SK-N-SH (cell line): Measurements from ENCODE around the gene DENND2C. TPM values are rescaled to one million over a fixed set of nuclear protein-coding genes. Genes with fewer than 3 reads are reported as not detected.

Experiments used
- CTCF ChIA-PET: fragments of 300-600, 350-600 bp; formaldehyde crosslinking; extraction: SDS; loops from one replicate; lab custom pipeline; 2021; lab: Yijun Ruan, JAX
- POLR2A ChIA-PET: fragments of 350-600 bp; sonication (Branson Sonifier 250); formaldehyde crosslinking; extraction: SDS; loops from one replicate; lab custom pipeline; 2020; ENCODE audit warnings: antibody characterized with exemption, inconsistent platforms; lab: Yijun Ruan, JAX
- DNase-seq: peaks from one replicate; pipeline ENCODE4 v3.0.0; 2012
- H2AFZ ChIP-seq: fragments of 200-600 bp; sonication (generic); 2 replicates; pipeline ENCODE4 v1.8.1; 2016; ENCODE audit warnings: antibody characterized with exemption, mild to moderate bottlenecking, low read depth
- H3F3A ChIP-seq: fragments of 200-600 bp; sonication (generic); replicated peaks from 2 replicates; pipeline ENCODE3; 2016; ENCODE audit warnings: antibody characterized with exemption, mild to moderate bottlenecking; ENCODE audit not compliant: insufficient read depth
- H3K27ac ChIP-seq, 2 experiments: fragments of 200-500 bp in 1 of 2; fragments of 200-600 bp in 1 of 2; sonication (Bioruptor generic) in 1 of 2; sonication (generic), shearing (Covaris generic) in 1 of 2; 2 replicates each; pipeline versions ENCODE4 v1.5.1 to v1.6.1; 2014 to 2016; ENCODE audit warnings: low read depth in 2 of 2, inconsistent platforms in 1 of 2, low read length in 1 of 2, mild to moderate bottlenecking in 1 of 2, mixed read lengths in 1 of 2
- H3K27me3 ChIP-seq: fragments of 200-600 bp; sonication (generic), shearing (Covaris generic); 2 replicates; pipeline ENCODE4 v1.6.1; 2016; ENCODE audit warnings: mixed run types; ENCODE audit not compliant: insufficient read depth
- H3K36me3 ChIP-seq, 2 experiments: fragments of 200-500 bp in 1 of 2; fragments of 200-600 bp in 1 of 2; sonication (Bioruptor generic) in 1 of 2; sonication (generic) in 1 of 2; replicated peaks in 1 of 2; 2 replicates each; pipeline versions ENCODE3 to v1.5.1; 2014 to 2016; ENCODE audit warnings: low read length in 1 of 2, mild to moderate bottlenecking in 1 of 2; ENCODE audit not compliant: insufficient read depth in 2 of 2, control insufficient read depth in 1 of 2
- H3K4me1 ChIP-seq, 2 experiments: fragments of 200-500 bp in 1 of 2; fragments of 200-600 bp in 1 of 2; sonication (Bioruptor generic) in 1 of 2; sonication (generic), shearing (Covaris generic) in 1 of 2; 2 replicates each; pipeline versions ENCODE4 v1.5.1 to v1.6.1; 2014 to 2016; ENCODE audit warnings: low read depth in 1 of 2, low read length in 1 of 2, mixed run types in 1 of 2; ENCODE audit not compliant: insufficient read depth in 2 of 2, control insufficient read depth in 1 of 2
- H3K4me2 ChIP-seq: fragments of 200-600 bp; sonication (generic), shearing (Covaris generic); 2 replicates; pipeline ENCODE4 v1.6.1; 2017; ENCODE audit warnings: mixed run types
- H3K4me3 ChIP-seq, 2 experiments: fragments of 200-500 bp in 1 of 2; fragments of 200-600 bp in 1 of 2; sonication (Bioruptor generic) in 1 of 2; sonication (generic), shearing (Covaris generic) in 1 of 2; 2 replicates each; pipeline versions ENCODE4 v1.5.1 to v1.8.1; 2014 to 2016; ENCODE audit warnings: low read depth in 2 of 2, inconsistent platforms in 1 of 2, low read length in 1 of 2, mild to moderate bottlenecking in 1 of 2, mixed read lengths in 1 of 2, moderate library complexity in 1 of 2
- H3K79me2 ChIP-seq: fragments of 200-600 bp; sonication (generic); 2 replicates; pipeline ENCODE4 v1.8.1; 2017; ENCODE audit warnings: mild to moderate bottlenecking; ENCODE audit not compliant: insufficient read depth
- H3K9ac ChIP-seq: fragments of 200-600 bp; sonication (generic); 2 replicates; pipeline ENCODE4 v1.6.1; 2017; ENCODE audit warnings: mixed run types
- H3K9me2 ChIP-seq: fragments of 200-600 bp; sonication (generic); 2 replicates; pipeline ENCODE4 v1.6.1; 2017; ENCODE audit warnings: mixed run types
- H3K9me3 ChIP-seq: fragments of 200-600 bp; sonication (generic); 2 replicates; pipeline ENCODE4 v1.6.1; 2017; ENCODE audit warnings: mixed run types, mild to moderate bottlenecking, moderate library complexity
- H4K20me1 ChIP-seq: fragments of 200-600 bp; sonication (generic); 2 replicates; pipeline ENCODE4 v1.6.1; 2017; ENCODE audit warnings: mild to moderate bottlenecking, mixed run types; ENCODE audit not compliant: insufficient read depth
- CHD2 ChIP-seq: fragments of 150-350 bp; IDR thresholded peaks from 2 replicates; pipeline ENCODE4 v1.6.1; 2018; ENCODE audit warnings: low read length; ENCODE audit not compliant: partially characterized antibody
- ELF1 ChIP-seq: IDR thresholded peaks from 2 replicates; pipeline ENCODE4 v1.4.0; 2012
- EP300 ChIP-seq, 2 experiments: IDR thresholded peaks; 2 replicates each; pipeline versions ENCODE4 v1.4.0 to v1.6.1; 2012; ENCODE audit warnings: borderline replicate concordance in 1 of 2, low read depth in 1 of 2, low read length in 1 of 2
- EZH2phosphoT487 ChIP-seq: fragments of 200-600 bp; sonication (generic); IDR thresholded peaks from 2 replicates; pipeline ENCODE4 v1.6.1; 2017; ENCODE audit warnings: low read depth, mixed run types, mild to moderate bottlenecking, antibody characterized with exemption, moderate library complexity, borderline replicate concordance
- FOXJ3 ChIP-seq: sonication (generic); formaldehyde crosslinking; IDR thresholded peaks from 2 replicates; pipeline ENCODE4 v1.5.1; 2020; ENCODE audit warnings: mild to moderate bottlenecking, missing genetic modification reagents
- GABPA ChIP-seq: IDR thresholded peaks from 2 replicates; pipeline ENCODE4 v1.4.0; 2012; ENCODE audit warnings: low read depth, mild to moderate bottlenecking
- GATA2 ChIP-seq: sonication (generic); formaldehyde crosslinking; IDR thresholded peaks from 2 replicates; pipeline ENCODE4 v1.5.0; 2020; ENCODE audit warnings: mild to moderate bottlenecking, missing genetic modification reagents
- NFIC ChIP-seq: IDR thresholded peaks from 2 replicates; pipeline ENCODE4 v1.4.0; 2012; ENCODE audit warnings: borderline replicate concordance
- RCOR1 ChIP-seq: fragments of 150-350 bp; IDR thresholded peaks from 2 replicates; pipeline ENCODE4 v1.6.1; 2017; ENCODE audit warnings: antibody characterized with exemption, low read length
- RXRA ChIP-seq: IDR thresholded peaks from 2 replicates; pipeline ENCODE4 v1.4.0; 2012; ENCODE audit warnings: low read depth, mild to moderate bottlenecking, borderline replicate concordance
- SIN3A ChIP-seq: IDR thresholded peaks from 2 replicates; pipeline ENCODE4 v1.6.1; 2012; ENCODE audit warnings: low read depth, mild to moderate bottlenecking, low read length, moderate library complexity, borderline replicate concordance
- SMC3 ChIP-seq: IDR thresholded peaks from 2 replicates; pipeline ENCODE4 v1.6.1; 2012; ENCODE audit warnings: low read depth, low read length, improper control_type of control experiment
- TAF1 ChIP-seq: IDR thresholded peaks from 2 replicates; pipeline ENCODE4 v1.6.1; 2012; ENCODE audit warnings: low read depth, mild to moderate bottlenecking, low read length, moderate library complexity, borderline replicate concordance
- TCF12 ChIP-seq: IDR thresholded peaks from 2 replicates; pipeline ENCODE4 v1.4.0; 2012
- TEAD4 ChIP-seq: IDR thresholded peaks from 2 replicates; pipeline ENCODE4 v1.4.0; 2012; ENCODE audit warnings: mild to moderate bottlenecking, borderline replicate concordance; ENCODE audit not compliant: insufficient read depth
- WGBS: methylation state at CpG from one replicate; pipeline ENCODE4 v1.1.6; 2017; ENCODE audit warnings: low lambda C conversion rate; 5-methylcytosine and 5-hydroxymethylcytosine counted together
- polyA plus RNA-seq, 3 experiments: library from polyadenylated mRNA; depleted of rRNA; stranded (reverse); fragments of >200 nt; gene quantifications; 2 replicates each; pipeline ENCODE4 v1.2.3, GENCODE V29; 2012
- TF ChIP-seq, protein P1 (sequence below): IDR thresholded peaks from 2 replicates; pipeline ENCODE4 v1.6.1; 2012; ENCODE audit warnings: mild to moderate bottlenecking, low read depth, low read length, moderate library complexity
- TF ChIP-seq, protein P2 (sequence below): IDR thresholded peaks from 2 replicates; pipeline ENCODE4; 2012
- TF ChIP-seq, protein P3 (sequence below): fragments of 200-600 bp; sonication (generic); IDR thresholded peaks from 2 replicates; pipeline ENCODE4 v1.6.1; 2017; ENCODE audit warnings: antibody characterized with exemption, mild to moderate bottlenecking, moderate library complexity

DENND2C gene
- polyA plus RNA-seq, 1 of the 3 experiments (the other 2 are of a cell fraction), result 0.03 TPM

DNA sequence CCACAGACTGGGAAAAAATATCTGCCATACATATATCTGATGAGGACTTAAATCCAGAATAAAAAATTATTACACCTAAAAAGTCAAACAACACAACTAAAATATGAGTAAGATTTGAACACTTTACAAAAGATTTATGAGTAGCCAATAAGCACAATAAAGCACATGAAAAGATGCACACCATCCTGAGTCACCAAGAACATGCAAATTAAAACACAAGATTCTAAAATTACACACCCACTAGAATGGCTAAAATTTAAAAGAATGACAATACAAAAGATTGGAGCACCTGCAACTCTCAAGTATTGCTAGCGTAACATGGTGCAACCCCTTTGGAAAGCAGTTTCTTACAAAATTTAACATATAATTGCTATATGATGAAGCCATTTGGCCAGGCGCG is 30.9 kb downstream of the DENND2C start:
- TF ChIP-seq TCF12 (no peak), RCOR1 (no peak), TEAD4 (no peak), EZH2phosphoT487 (no peak), SIN3A (no peak), NFIC (no peak), FOXJ3 (no peak), GATA2 (no peak), EP300 (IDR thresholded peaks at IDR 0.05; ENCODE audit: borderline replicate concordance in 1 of 2, low read depth in 1 of 2, low read length in 1 of 2) (no peak), GABPA (no peak), SMC3 (no peak), ELF1 (no peak)
- TF ChIP-seq, protein P1, sequence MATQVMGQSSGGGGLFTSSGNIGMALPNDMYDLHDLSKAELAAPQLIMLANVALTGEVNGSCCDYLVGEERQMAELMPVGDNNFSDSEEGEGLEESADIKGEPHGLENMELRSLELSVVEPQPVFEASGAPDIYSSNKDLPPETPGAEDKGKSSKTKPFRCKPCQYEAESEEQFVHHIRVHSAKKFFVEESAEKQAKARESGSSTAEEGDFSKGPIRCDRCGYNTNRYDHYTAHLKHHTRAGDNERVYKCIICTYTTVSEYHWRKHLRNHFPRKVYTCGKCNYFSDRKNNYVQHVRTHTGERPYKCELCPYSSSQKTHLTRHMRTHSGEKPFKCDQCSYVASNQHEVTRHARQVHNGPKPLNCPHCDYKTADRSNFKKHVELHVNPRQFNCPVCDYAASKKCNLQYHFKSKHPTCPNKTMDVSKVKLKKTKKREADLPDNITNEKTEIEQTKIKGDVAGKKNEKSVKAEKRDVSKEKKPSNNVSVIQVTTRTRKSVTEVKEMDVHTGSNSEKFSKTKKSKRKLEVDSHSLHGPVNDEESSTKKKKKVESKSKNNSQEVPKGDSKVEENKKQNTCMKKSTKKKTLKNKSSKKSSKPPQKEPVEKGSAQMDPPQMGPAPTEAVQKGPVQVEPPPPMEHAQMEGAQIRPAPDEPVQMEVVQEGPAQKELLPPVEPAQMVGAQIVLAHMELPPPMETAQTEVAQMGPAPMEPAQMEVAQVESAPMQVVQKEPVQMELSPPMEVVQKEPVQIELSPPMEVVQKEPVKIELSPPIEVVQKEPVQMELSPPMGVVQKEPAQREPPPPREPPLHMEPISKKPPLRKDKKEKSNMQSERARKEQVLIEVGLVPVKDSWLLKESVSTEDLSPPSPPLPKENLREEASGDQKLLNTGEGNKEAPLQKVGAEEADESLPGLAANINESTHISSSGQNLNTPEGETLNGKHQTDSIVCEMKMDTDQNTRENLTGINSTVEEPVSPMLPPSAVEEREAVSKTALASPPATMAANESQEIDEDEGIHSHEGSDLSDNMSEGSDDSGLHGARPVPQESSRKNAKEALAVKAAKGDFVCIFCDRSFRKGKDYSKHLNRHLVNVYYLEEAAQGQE, result no peak
- TF ChIP-seq, protein P2, sequence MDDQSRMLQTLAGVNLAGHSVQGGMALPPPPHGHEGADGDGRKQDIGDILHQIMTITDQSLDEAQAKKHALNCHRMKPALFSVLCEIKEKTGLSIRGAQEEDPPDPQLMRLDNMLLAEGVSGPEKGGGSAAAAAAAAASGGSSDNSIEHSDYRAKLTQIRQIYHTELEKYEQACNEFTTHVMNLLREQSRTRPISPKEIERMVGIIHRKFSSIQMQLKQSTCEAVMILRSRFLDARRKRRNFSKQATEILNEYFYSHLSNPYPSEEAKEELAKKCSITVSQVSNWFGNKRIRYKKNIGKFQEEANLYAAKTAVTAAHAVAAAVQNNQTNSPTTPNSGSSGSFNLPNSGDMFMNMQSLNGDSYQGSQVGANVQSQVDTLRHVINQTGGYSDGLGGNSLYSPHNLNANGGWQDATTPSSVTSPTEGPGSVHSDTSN, result no peak
- H3K9me3 ChIP-seq, result no peaks in the 10 kb centered on the region
- no peak overlapping the region for H3K27ac ChIP-seq
- H3F3A ChIP-seq, result no peaks in the 10 kb centered on the region
- peaks cover 22% of the 10 kb centered on the region; the same call in 1 of the 2 replicates for H3K27me3 ChIP-seq
- H3K4me3 ChIP-seq, result no peak overlapping the region
- H3K4me1 ChIP-seq, result no peaks in the 10 kb centered on the region
- ChIA-PET CTCF (no interaction called here), POLR2A (no interaction called here)
- H3K9me2 ChIP-seq, result no peaks in the 10 kb centered on the region
- WGBS, result 21% methylated on average over 3 of the region's 3 CpGs
- no peak for DNase-seq
- H3K4me2 ChIP-seq, result no peak overlapping the region
- no peaks in the 10 kb centered on the region for H3K36me3 ChIP-seq
- H4K20me1 ChIP-seq, result no peaks in the 10 kb centered on the region
- no peak overlapping the region for H2AFZ ChIP-seq
- H3K79me2 ChIP-seq, result no peaks in the 10 kb centered on the region
- no peak overlapping the region for H3K9ac ChIP-seq

DNA sequence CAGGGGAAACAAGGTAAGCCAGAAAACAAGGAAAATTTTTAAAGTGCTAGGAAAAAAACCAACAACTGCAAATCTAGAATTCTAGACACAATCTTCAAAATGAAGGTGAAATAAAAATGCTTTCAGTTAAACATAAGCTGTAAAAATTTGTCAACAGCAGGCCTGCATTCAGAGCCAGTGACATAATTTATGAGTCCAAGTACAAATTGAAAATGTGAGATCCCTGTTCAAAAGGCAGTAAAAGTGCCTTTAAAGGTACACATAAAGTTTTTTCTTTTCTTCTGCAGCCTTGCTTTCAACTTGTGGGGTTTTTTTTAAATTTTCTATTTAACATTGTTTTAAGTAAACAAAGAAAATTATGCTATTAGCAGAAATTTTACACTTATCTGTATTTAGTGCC is 37.4 kb downstream of the DENND2C start:
- no peak overlapping the region for H3K4me3 ChIP-seq
- no peaks in the 10 kb centered on the region for H3K79me2 ChIP-seq
- H3K9me3 ChIP-seq, result no peaks in the 10 kb centered on the region
- H3F3A ChIP-seq, result no peaks in the 10 kb centered on the region
- no peaks in the 10 kb centered on the region for H3K36me3 ChIP-seq
- no peak for DNase-seq
- no peak overlapping the region for H3K9ac ChIP-seq
- no peak overlapping the region for H3K4me2 ChIP-seq
- H4K20me1 ChIP-seq, result no peaks in the 10 kb centered on the region
- no peaks in the 10 kb centered on the region for H3K4me1 ChIP-seq
- CTCF ChIA-PET, result no interaction called here
- POLR2A ChIA-PET, result no interaction called here
- peaks cover 22% of the 10 kb centered on the region; the same call in 1 of the 2 replicates for H3K27me3 ChIP-seq
- H2AFZ ChIP-seq, result no peak overlapping the region
- TF ChIP-seq, protein P3, sequence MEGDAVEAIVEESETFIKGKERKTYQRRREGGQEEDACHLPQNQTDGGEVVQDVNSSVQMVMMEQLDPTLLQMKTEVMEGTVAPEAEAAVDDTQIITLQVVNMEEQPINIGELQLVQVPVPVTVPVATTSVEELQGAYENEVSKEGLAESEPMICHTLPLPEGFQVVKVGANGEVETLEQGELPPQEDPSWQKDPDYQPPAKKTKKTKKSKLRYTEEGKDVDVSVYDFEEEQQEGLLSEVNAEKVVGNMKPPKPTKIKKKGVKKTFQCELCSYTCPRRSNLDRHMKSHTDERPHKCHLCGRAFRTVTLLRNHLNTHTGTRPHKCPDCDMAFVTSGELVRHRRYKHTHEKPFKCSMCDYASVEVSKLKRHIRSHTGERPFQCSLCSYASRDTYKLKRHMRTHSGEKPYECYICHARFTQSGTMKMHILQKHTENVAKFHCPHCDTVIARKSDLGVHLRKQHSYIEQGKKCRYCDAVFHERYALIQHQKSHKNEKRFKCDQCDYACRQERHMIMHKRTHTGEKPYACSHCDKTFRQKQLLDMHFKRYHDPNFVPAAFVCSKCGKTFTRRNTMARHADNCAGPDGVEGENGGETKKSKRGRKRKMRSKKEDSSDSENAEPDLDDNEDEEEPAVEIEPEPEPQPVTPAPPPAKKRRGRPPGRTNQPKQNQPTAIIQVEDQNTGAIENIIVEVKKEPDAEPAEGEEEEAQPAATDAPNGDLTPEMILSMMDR, result no peak
- TF ChIP-seq SIN3A (no peak), RXRA (no peak), CHD2 (no peak), GABPA (no peak), ELF1 (no peak), SMC3 (no peak), TAF1 (no peak)
- H3K27ac ChIP-seq, result no peak overlapping the region
- H3K9me2 ChIP-seq, result no peaks in the 10 kb centered on the region
